IMR-90 (cell line): ENCODE results near the gene PROCA1.

Experiments used
- CEBPB ChIP-seq: IDR thresholded peaks from 2 replicates; pipeline ENCODE4 v1.6.1; 2012; ENCODE audit warnings: low read depth, low read length, improper control_type of control experiment
- CHD1 ChIP-seq: IDR thresholded peaks from 2 replicates; pipeline ENCODE4 v1.6.1; 2012; ENCODE audit warnings: low read depth, low read length, improper control_type of control experiment
- FOS ChIP-seq: fragments of 150-350 bp; IDR thresholded peaks from 2 replicates; pipeline ENCODE4 v1.6.1; 2016; ENCODE audit warnings: low read depth, low read length
- MAFK ChIP-seq: IDR thresholded peaks from 2 replicates; pipeline ENCODE4 v1.6.1; 2012; ENCODE audit warnings: low read depth, low read length, improper control_type of control experiment
- MAZ ChIP-seq: IDR thresholded peaks from 2 replicates; pipeline ENCODE4 v1.6.1; 2012; ENCODE audit warnings: low read depth, mild to moderate bottlenecking, low read length, improper control_type of control experiment, moderate library complexity, borderline replicate concordance
- MXI1 ChIP-seq: IDR thresholded peaks from 2 replicates; pipeline ENCODE4 v1.6.1; 2012; ENCODE audit warnings: low read depth, mild to moderate bottlenecking, low read length, moderate library complexity, borderline replicate concordance
- NFE2L2 ChIP-seq: fragments of 150-350 bp; IDR thresholded peaks from 2 replicates; pipeline ENCODE4 v1.6.1; 2016; ENCODE audit warnings: low read depth, mild to moderate bottlenecking, low read length
- POLR2A ChIP-seq: IDR thresholded peaks from 2 replicates; pipeline ENCODE4 v1.6.1; 2012; ENCODE audit warnings: mild to moderate bottlenecking, low read depth, low read length
- RAD21 ChIP-seq: IDR thresholded peaks from 2 replicates; pipeline ENCODE4 v1.6.1; 2012; ENCODE audit warnings: low read length, improper control_type of control experiment
- SMC3 ChIP-seq: fragments of 150-350 bp; IDR thresholded peaks from 2 replicates; pipeline ENCODE4 v1.6.1; 2016; ENCODE audit warnings: low read depth, mild to moderate bottlenecking, antibody characterized with exemption, low read length, moderate library complexity
- USF2 ChIP-seq: fragments of 150-350 bp; IDR thresholded peaks from 2 replicates; pipeline ENCODE4 v1.6.1; 2017; ENCODE audit warnings: mild to moderate bottlenecking, antibody characterized with exemption, low read length, low read depth
- TF ChIP-seq, protein P1 (sequence below): conservative IDR thresholded peaks from 2 replicates; pipeline ENCODE4 v1.5.1; 2012; ENCODE audit warnings: mild to moderate bottlenecking, low read depth, low read length, improper control_type of control experiment

- TF ChIP-seq POLR2A, result no peak
- TF ChIP-seq SMC3, result no peak
- TF ChIP-seq RAD21, result no peak
- TF ChIP-seq, protein P1, sequence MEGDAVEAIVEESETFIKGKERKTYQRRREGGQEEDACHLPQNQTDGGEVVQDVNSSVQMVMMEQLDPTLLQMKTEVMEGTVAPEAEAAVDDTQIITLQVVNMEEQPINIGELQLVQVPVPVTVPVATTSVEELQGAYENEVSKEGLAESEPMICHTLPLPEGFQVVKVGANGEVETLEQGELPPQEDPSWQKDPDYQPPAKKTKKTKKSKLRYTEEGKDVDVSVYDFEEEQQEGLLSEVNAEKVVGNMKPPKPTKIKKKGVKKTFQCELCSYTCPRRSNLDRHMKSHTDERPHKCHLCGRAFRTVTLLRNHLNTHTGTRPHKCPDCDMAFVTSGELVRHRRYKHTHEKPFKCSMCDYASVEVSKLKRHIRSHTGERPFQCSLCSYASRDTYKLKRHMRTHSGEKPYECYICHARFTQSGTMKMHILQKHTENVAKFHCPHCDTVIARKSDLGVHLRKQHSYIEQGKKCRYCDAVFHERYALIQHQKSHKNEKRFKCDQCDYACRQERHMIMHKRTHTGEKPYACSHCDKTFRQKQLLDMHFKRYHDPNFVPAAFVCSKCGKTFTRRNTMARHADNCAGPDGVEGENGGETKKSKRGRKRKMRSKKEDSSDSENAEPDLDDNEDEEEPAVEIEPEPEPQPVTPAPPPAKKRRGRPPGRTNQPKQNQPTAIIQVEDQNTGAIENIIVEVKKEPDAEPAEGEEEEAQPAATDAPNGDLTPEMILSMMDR, result no peak
- TF ChIP-seq FOS, result no peak
- TF ChIP-seq CHD1, result no peak
- no peak for TF ChIP-seq USF2
- no peak for TF ChIP-seq MXI1
- no peak for TF ChIP-seq MAZ
- TF ChIP-seq CEBPB, result no peak
- no peak for TF ChIP-seq NFE2L2
- no peak for TF ChIP-seq MAFK
These were observed 35.7 kb downstream of the PROCA1 start for GRCh38 chr17:28675980-28676379.
